Urinary bladder (tissue), 4 donors: ENCODE results near the gene ANXA4. TPM values are rescaled to one million over a fixed set of nuclear protein-coding genes. Genes with fewer than 3 reads are reported as not detected.
A peak's percentile ranks its signal among the peaks of the same experiment; 100 is the strongest.
"Not testable (repeated sequence)": the region's sequence is repeated elsewhere in the genome, so short reads cannot be mapped to it uniquely, and the experiment has no call there.

ENCODE experiments used
- DNase-seq: peaks from one replicate; pipeline ENCODE4 v3.0.0-alpha.2; 2015; ENCODE audit errors: extremely low spot score
- H3K27ac ChIP-seq: one replicate; pipeline ENCODE4 v1.5.1; 2013; ENCODE audit warnings: low read depth, mild to moderate bottlenecking, moderate library complexity
- H3K36me3 ChIP-seq: one replicate; pipeline ENCODE4 v1.6.1; 2013; ENCODE audit warnings: mild to moderate bottlenecking, moderate library complexity; ENCODE audit not compliant: insufficient read depth
- H3K4me1 ChIP-seq: one replicate; pipeline ENCODE4 v1.6.1; 2013; ENCODE audit warnings: mild to moderate bottlenecking, moderate library complexity; ENCODE audit not compliant: insufficient read depth
- H3K4me3 ChIP-seq: one replicate; pipeline ENCODE4 v1.5.1; 2013; ENCODE audit warnings: low read depth, low read length
- WGBS: extraction: QIAGEN DNeasy Blood & Tissue Kit; methylation state at CpG from one replicate; pipeline ENCODE4 v1.1.7; 2013; 5-methylcytosine and 5-hydroxymethylcytosine counted together
- polyA plus RNA-seq: library from polyadenylated mRNA; stranded (reverse); fragments of 200-250 nt; gene quantifications from one replicate; pipeline ENCODE4 v1.2.3, GENCODE V29; 2013
- total RNA-seq: library from RNA; depleted of rRNA; stranded (reverse); fragments of >200 nt; gene quantifications from one replicate; pipeline ENCODE4 v1.2.3, GENCODE V29; 2014
- donor health status: healthy with polysubstance abuse.
- donor health status: healthy.

ANXA4 gene
- total and polyA plus RNA-seq, 2 donors, result 27.1 to 68.0 TPM

- no peaks in the 10 kb centered on the region for H3K4me1 ChIP-seq
- no peak overlapping the region for H3K4me3 ChIP-seq
- 83% methylated on average over 2 of the region's 2 CpGs for WGBS
- H3K27ac ChIP-seq, result no peak overlapping the region
- H3K36me3 ChIP-seq, result no peaks in the 10 kb centered on the region
- DNase-seq, result no peak
Measured at GRCh38 chr2:69785358-69785757, 43.4 kb downstream of the ANXA4 start.

- DNase-seq, result no peak
- Histone ChIP-seq H3K4me3 (no peak overlapping the region), H3K4me1 (peaks cover under 1% of the 10 kb centered on the region), H3K36me3 (no peaks in the 10 kb centered on the region), H3K27ac (no peak overlapping the region)
- WGBS, result 73% methylated on average over 4 of the region's 4 CpGs
Measured at GRCh38 chr2:69786052-69786560, 44.2 kb downstream of the ANXA4 start.

GRCh38 chr2:69789175-69789721 lies 47.3 kb downstream of the ANXA4 start:
- 52% methylated on average over 7 of the region's 7 CpGs for WGBS
- peaks cover 2% of the 10 kb centered on the region for H3K4me1 ChIP-seq
- no peak overlapping the region for H3K4me3 ChIP-seq
- no peaks in the 10 kb centered on the region for H3K36me3 ChIP-seq
- DNase-seq, result no peak
- peak overlapping the region; percentile 66 for H3K27ac ChIP-seq

GRCh38 chr2:69789772-69790600 lies 48.1 kb downstream of the ANXA4 start:
- Histone ChIP-seq H3K4me3 (no peak overlapping the region), H3K27ac (peak overlapping the region; percentile 66), H3K36me3 (no peaks in the 10 kb centered on the region), H3K4me1 (peaks cover 2% of the 10 kb centered on the region)
- no peak for DNase-seq
- WGBS, result 27% methylated on average over 7 of the region's 7 CpGs

GRCh38 chr2:69790601-69790959 lies 48.6 kb downstream of the ANXA4 start:
- H3K4me3 ChIP-seq, result no peak overlapping the region
- WGBS, result 28% methylated on average over 1 of the region's 1 CpG
- no peaks in the 10 kb centered on the region for H3K36me3 ChIP-seq
- H3K4me1 ChIP-seq, result peaks cover 2% of the 10 kb centered on the region
- no peak for DNase-seq
- peak overlapping the region; percentile 17 for H3K27ac ChIP-seq

- H3K4me1 ChIP-seq, result peaks cover 2% of the 10 kb centered on the region
- H3K36me3 ChIP-seq, result no peaks in the 10 kb centered on the region
- H3K27ac ChIP-seq, result no peak overlapping the region
- no peak overlapping the region for H3K4me3 ChIP-seq
- no peak for DNase-seq
Measured at GRCh38 chr2:69791045-69791444, 49.1 kb downstream of the ANXA4 start.

- H3K27ac ChIP-seq, result no peak overlapping the region
- no peak overlapping the region for H3K4me3 ChIP-seq
- no peak for DNase-seq
- peaks cover under 1% of the 10 kb centered on the region for H3K4me1 ChIP-seq
- H3K36me3 ChIP-seq, result no peaks in the 10 kb centered on the region
- 100% methylated on average over 1 of the region's 1 CpG for WGBS
Measured at GRCh38 chr2:69796174-69796573, 54.2 kb downstream of the ANXA4 start.

GRCh38 chr2:69797235-69797634 lies 55.3 kb downstream of the ANXA4 start:
- WGBS, result 88% methylated on average over 4 of the region's 4 CpGs
- DNase-seq, result no peak
- Histone ChIP-seq H3K27ac (no peak overlapping the region), H3K36me3 (no peaks in the 10 kb centered on the region), H3K4me1 (no peaks in the 10 kb centered on the region), H3K4me3 (no peak overlapping the region)

GRCh38 chr2:69797836-69798289 lies 55.9 kb downstream of the ANXA4 start:
- no peak for DNase-seq

GRCh38 chr2:69798290-69798908 lies 56.5 kb downstream of the ANXA4 start:
- Histone ChIP-seq H3K36me3 (no peaks in the 10 kb centered on the region), H3K27ac (peak overlapping the region; percentile 33), H3K4me1 (no peaks in the 10 kb centered on the region), H3K4me3 (peak overlapping the region; percentile 16)
- WGBS, result 11% methylated on average over 7 of the region's 7 CpGs
- DNase-seq, result peak; percentile 62

More at GRCh38 chr2:69797836-69798289, 55.9 kb downstream of the ANXA4 start:
- no peaks in the 10 kb centered on the region for H3K36me3 ChIP-seq
- H3K4me1 ChIP-seq, result no peaks in the 10 kb centered on the region
- no peak overlapping the region for H3K27ac ChIP-seq
- 43% methylated on average over 3 of the region's 3 CpGs for WGBS
- no peak overlapping the region for H3K4me3 ChIP-seq

GRCh38 chr2:69798909-69799526 lies 57.1 kb downstream of the ANXA4 start:
- Histone ChIP-seq H3K27ac (peak overlapping the region; percentile 33), H3K4me3 (peak overlapping the region; percentile 16), H3K4me1 (no peaks in the 10 kb centered on the region), H3K36me3 (no peaks in the 10 kb centered on the region)
- 15% methylated on average over 4 of the region's 4 CpGs for whole genome bisulfite sequencing
- peak; percentile 55 for DNase-seq

GRCh38 chr2:69801745-69802290 lies 59.9 kb downstream of the ANXA4 start:
- no peak overlapping the region for H3K4me3 ChIP-seq
- whole genome bisulfite sequencing, result 96% methylated on average over 1 of the region's 1 CpG
- no peak for DNase-seq
- H3K4me1 ChIP-seq, result no peaks in the 10 kb centered on the region
- no peaks in the 10 kb centered on the region for H3K36me3 ChIP-seq
- H3K27ac ChIP-seq, result no peak overlapping the region

GRCh38 chr2:69802781-69803367 lies 60.9 kb downstream of the ANXA4 start:
- whole genome bisulfite sequencing, result 92% methylated on average over 4 of the region's 4 CpGs

More at GRCh38 chr2:69802781-69803367, 60.9 kb downstream of the ANXA4 start:
- not testable (repeated sequence) for DNase-seq, H3K4me3 ChIP-seq, H3K4me1 ChIP-seq, H3K36me3 ChIP-seq, H3K27ac ChIP-seq
